GM19025 (cell line): ENCODE measurements around the gene TMEM252.

Source experiments
- ATAC-seq: cut with Tn5 transposase; IDR thresholded peaks from one replicate; pipeline ENCODE4 v1.9.1; 2021; ENCODE audit warnings: mild to moderate bottlenecking, low read depth, moderate library complexity; ENCODE audit not compliant: unreplicated experiment

TMEM252 gene

DNA sequence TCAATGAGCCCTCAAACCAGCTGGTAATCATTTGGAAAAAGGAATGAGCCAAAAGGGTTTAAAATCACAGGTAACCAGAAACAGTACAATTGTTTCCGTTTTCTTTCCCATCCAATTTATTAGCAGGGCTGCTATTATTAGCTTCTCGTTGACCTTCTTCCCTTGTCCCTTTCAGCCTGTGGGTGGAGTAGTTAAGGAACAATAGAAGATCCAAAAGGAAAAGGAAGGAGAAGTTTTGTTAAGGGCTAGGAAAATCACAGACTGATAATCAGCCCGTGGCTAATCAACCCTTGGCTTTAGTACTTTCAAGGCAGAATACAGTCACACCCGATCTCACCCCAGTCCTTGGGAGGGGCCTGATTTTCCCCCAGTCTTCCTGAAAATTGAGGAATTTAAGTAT, 38.4 kb downstream of the TMEM252 start:
- ATAC-seq, result no peak

DNA sequence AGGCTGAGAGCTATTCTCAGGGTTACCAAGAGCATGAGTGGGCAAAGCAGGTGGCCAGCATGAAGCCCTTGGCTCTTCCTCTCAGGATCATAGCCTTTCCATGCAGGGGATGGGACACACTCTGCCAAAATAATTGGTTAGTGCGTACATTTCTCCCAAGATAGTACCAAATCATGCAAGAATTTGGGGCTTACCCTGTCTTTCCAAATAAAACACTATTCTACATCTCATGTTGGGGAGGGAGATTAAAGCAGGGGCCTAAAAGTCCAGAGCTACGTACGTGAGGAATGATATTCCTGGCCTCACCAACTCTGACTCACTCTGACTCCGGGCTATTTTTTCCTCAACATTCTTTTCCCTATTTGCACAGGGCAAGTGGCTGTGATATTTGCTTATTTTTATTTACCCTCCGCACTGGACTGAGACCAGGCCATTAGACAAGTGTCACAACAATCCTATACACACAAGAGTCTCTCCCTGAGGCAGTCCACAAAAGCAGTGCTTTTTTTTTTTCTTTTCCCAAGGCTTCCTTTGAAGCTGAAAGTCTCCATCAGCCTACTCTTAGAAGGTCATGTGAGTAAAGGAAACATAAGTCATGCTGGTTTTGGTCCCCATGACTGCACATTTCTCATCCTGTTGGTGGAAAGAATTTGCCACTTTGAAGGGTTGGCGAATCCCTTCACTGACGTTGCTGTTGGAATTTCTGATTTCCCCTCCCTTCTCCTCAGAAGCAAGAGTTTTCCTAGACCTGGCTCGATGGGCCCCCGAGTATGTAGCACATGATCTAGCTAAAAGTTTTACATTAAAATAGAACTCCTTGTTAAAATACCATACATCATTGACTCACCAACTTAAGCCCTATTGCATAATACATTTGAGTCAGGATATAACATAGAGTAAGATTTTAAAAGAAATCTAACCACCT, 40.0 kb downstream of the TMEM252 start:
- no peak for ATAC-seq

DNA sequence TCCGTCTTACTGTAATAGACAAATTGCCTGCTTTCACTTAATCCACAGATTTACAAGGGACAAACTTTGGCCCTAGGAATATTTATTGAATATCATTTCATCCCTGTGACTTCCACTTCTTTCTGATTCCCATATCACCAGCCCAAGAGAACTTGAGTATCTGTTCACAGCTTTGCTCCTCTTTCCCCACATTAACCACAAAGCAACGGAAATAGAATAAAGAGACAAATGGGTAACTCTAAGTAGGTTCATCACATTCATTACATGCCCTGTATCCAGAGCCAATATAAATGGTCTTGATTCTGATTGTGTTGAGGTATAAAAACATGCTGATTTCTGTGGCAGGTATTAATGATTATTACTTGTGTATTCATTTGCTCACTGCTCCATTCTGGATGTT, 41.9 kb downstream of the TMEM252 start:
- no peak for ATAC-seq

DNA sequence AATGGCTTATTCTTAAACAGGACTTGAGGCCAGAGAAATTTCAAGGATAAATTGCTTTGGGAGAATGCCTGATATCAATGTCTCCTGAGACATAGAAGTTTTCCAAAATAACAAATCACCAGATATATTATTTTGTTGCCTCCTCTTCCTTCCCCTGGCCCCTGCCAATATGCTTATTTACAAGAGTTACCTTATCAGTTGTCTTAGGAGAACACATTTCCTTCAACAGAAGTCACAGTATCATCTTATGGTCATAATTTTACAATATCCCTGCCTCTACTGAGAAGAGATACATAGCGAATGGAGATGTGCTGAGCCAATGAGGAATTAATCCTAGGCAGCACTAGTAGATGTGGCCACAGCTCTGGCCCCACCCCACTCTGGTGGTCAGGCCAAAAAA, 43.1 kb downstream of the TMEM252 start:
- no peak for ATAC-seq

DNA sequence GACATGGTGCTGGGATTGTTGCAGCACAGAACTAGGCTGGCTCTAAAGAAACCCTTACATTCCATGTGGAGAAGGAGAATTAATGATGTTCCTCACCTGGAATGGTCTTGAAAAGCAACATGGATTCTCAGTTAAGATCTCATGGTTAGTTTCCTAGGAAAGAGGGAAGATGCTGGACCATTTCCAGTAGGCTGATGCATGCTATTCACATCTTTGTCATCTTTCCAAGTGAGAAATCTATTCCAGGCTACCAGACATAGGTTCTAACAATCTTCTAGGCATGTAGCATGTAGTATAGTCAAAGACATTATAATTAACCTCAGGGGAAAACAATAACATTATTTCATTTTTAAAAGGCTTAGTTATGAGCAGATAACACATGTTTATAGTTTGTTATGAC, 44.3 kb downstream of the TMEM252 start:
- ATAC-seq, result no peak

DNA sequence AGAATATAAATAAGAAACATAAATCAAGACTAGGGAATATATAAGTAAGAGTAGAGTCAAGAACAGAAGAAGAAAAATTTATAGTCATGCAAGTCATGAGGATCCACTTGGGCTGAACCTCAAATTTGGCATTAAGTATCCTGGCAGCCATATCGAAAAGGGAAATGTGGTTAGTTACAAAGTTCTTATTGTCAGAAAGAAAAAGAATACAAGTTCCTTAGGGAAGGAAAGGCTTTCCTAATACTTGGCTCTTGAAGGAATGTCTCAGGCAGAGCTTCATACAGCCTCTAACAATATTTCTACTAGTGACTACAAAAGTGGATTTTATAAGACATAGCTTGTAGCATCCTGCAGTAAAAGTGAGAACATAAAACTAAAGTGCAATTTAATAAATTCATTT, 45.4 kb downstream of the TMEM252 start:
- ATAC-seq, result no peak

DNA sequence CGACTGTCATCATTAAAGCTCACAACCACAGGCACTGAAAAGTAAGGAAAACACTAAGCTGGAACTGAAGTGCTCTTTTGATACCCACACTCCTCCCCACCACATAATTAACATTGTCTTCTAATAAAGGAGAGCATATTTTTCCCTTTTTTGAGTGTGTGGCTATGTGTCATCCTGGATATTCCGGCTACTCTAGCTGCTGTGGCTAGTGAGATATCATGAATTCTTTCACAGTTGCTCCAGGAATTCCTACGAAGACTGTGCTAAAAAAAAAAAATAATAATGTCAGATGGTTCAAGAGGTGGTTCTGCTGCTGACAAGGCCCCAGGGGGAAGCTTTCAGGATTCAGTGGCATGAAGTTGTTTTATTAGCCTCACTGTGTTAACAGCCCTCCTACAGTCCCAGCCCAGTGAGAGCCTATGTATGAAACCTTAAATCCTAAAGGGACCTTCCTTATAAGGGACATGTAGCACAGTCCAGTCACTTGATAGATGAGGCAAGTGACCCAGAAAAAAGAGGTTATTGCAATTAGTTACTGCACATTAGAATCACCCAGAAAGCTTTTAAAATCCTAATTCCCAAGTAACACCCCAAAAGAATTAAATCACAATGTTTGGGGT, 46.6 kb downstream of the TMEM252 start:
- ATAC-seq, result no peak

DNA sequence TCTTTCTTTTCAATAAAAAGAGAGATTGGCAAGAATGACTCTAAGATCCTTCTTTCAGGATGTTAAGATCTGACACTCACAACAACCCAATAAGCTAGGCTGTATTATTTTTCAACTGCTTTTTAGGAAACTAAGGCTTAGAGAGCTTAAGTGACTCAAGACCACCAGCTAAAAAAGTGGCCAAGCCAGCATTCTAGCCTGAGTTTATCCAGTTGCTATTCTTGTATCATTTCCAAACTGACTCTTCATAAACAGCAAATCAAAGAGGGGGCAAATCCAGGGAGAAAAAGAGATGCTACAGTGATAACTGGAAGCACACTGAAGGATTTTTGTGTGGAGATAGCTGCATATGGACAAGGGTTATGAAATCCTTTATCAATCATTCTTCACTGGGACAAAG, 47.1 kb downstream of the TMEM252 start:
- ATAC-seq, result no peak

DNA sequence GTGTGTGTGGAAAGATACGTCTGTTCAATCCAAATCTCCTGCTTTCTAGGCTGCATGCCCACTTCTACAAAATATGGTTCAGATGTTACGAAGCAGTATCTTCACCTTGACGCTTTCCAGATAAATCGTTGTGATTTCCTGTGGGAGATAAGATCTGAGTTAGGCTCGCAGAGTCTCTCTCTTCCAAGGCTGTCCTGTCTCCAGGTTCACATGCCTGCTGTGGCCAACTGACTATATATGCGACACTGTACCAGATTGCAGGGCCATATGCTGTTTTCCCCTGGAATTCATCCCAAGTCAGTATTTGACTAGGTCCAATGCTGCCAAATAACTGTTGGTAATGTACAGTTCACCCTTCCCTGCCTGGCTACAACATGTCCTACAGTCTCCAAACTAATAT, 47.9 kb downstream of the TMEM252 start:
- ATAC-seq, result no peak

DNA sequence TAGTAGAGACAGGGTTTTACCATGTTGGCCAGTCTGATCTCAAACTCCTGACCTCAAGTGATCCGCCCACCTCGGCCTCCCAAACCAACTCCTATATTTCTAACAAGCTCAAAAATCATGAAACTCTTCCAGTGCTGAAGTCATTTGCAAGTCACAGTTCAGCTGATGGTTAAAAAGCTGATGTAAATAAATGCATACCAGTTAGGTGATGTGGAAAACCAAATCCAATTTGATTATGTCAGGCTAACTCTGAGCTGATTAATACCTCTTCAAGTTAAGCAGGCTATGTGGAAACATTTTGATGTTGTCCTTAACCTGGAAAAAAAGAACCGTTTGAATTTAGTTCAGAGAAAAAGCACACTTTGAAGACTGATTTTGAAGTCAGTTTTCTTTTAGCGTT, 51.0 kb downstream of the TMEM252 start:
- ATAC-seq, result no peak

DNA sequence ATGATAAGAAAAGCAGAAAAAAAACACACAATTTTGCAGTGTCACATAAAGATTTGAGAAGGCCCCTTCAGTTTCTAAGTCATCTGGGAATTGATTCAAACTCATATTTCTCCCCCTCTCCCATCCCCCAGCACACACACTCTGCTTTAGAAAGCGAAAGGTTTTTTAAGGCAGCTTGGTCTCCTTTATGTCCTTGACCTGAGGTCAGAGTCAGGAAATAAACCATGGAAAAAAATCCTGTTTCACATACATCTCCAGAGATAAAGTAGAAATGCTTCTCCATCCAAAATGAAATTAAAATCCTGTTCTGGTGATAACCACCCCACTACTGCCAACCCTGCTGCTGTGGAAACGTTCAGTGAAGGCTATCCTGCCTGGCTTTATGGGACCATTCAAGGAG, 52.6 kb downstream of the TMEM252 start:
- no peak for ATAC-seq
